VCaP (cell line): ENCODE measurements around the gene PCGF2.

Source experiments
- H3K27ac ChIP-seq: fragments of 450-650 bp; 2 replicates; pipeline ENCODE4 v1.5.1; 2017
- TF ChIP-seq, protein P1 (sequence below): fragments of 450-650 bp; conservative IDR thresholded peaks from 2 replicates; pipeline ENCODE4 v1.5.1; 2017; ENCODE audit warnings: mild to moderate bottlenecking, moderate library complexity

Gene PCGF2

DNA sequence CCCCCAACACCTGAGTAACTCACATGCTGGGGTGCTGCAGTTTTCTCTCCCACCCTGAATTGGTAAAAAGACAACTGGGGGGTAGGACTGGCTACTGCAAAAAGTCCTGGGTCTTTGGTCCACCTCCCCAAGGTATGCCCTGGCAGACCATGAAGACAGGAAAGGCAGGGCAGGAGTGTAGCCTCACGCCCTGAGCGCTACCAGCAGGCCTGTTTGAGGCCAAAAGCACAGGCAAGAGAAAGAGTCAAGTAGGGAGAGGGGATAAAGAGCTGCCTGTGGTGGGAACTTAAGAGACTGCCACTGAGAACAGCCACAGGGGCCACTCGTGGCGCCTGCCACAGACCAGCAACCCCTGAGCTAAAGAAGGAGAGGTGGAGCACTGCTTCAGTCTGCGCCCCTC is 18.2 kb upstream of the PCGF2 start:
- no peak overlapping the region for H3K27ac ChIP-seq
- TF ChIP-seq, protein P1, sequence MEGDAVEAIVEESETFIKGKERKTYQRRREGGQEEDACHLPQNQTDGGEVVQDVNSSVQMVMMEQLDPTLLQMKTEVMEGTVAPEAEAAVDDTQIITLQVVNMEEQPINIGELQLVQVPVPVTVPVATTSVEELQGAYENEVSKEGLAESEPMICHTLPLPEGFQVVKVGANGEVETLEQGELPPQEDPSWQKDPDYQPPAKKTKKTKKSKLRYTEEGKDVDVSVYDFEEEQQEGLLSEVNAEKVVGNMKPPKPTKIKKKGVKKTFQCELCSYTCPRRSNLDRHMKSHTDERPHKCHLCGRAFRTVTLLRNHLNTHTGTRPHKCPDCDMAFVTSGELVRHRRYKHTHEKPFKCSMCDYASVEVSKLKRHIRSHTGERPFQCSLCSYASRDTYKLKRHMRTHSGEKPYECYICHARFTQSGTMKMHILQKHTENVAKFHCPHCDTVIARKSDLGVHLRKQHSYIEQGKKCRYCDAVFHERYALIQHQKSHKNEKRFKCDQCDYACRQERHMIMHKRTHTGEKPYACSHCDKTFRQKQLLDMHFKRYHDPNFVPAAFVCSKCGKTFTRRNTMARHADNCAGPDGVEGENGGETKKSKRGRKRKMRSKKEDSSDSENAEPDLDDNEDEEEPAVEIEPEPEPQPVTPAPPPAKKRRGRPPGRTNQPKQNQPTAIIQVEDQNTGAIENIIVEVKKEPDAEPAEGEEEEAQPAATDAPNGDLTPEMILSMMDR = no peak

DNA sequence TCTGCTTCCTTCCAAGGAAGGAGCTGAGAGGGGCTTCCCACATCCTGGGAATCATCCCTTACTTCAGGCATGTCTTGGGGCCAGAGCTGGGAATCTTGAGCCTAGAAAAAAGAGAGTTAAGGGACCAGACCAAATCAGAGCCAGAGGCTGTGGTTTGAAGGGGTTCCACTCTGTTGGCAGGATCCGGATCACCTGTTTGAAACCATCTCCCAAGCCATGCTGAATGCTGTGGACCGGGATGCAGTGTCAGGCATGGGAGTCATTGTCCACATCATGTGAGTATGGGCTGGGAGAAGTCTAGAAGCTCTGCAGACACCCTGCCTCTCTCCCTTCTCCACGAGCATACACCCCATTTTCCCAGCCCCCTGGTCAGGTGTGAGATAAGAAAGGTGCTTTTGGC is 14.1 kb upstream of the PCGF2 start:
- TF ChIP-seq, protein P1 = no peak
- no peak overlapping the region for H3K27ac ChIP-seq

DNA sequence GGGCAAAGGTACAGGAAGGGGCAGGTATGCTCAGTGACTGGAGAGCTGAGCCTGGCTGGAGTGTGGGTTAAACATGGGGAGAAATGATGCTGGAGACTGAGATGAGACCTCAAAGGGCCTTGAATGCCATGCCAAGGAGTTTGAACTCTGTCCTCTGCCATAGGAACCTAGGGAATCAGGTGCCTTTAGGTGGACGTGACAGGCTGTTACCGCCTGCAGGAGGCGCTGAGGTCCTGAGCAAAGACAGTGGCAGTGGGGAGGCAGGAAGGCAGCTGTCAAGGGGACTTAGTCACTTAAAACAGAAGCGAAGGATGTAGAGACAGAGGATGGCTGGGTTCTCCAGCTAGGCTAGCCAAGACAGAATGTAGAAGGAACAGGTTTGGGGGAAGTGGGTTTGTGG is 13.5 kb upstream of the PCGF2 start:
- H3K27ac ChIP-seq = no peak overlapping the region
- TF ChIP-seq, protein P1 = peak; percentile 42

DNA sequence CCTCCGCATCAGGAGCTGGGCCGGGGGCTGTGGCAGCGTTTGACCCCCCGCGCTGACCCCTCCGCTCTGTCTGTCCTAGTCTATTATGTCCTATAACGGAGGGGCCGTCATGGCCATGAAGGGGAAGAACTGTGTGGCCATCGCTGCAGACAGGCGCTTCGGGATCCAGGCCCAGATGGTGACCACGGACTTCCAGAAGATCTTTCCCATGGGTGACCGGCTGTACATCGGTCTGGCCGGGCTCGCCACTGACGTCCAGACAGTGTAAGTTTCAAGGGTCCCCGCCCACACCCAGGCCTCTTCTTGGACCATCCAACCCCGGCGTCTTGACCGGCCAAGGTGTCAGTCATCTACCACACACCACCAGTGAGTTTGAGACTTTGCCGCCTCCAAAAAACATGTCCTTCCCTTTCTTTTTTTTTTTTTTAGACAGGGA is 5.0 kb upstream of the PCGF2 start:
- TF ChIP-seq, protein P1 = no peak
- peak overlapping the region; percentile 92 for H3K27ac ChIP-seq

DNA sequence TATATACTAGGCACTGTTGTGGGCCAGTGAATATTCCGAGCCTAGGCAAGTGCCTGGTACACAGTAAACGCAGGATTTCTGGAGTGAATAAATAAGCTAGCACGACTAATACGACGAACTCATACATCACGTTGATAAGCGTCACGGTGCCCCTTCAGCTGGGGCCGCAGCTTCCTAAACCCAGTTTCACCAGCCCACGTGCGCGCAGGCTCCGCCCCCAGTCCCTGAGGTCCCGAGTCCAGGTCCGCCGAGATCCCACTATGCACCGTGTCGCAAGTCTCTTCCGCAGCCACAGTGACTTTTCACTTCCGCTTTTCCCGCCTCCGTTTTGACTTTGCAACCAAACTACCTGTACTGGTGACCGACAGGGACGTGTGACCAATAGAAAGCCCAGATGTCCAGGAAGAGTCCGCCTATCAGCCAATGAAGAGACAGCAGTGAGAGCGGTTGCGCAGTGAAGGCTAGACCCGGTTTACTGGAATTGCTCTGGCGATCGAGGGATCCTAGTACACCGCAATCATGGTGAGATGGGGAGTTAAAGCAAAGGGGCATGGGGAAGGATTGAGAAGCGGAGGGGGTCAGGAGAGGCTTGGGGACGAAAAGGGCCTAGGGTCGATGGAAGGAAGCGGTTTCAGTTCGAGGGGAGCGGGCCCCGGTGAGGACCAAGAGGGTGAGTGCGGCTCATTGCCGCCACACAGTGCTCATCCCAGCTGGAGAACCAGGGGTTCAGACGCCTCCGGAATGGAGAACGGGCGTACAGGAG is 4.4 kb upstream of the PCGF2 start, which contains the start of gene PSMB3:
Gene PSMB3, plus strand, starts transcription at position 434 of the 763 bp plus-strand sequence. Its CDS starts 86 bp downstream, at position 520.
- peak within 1 kb of the TSS; percentile 92 for H3K27ac ChIP-seq
- TF ChIP-seq, protein P1 = no peak

DNA sequence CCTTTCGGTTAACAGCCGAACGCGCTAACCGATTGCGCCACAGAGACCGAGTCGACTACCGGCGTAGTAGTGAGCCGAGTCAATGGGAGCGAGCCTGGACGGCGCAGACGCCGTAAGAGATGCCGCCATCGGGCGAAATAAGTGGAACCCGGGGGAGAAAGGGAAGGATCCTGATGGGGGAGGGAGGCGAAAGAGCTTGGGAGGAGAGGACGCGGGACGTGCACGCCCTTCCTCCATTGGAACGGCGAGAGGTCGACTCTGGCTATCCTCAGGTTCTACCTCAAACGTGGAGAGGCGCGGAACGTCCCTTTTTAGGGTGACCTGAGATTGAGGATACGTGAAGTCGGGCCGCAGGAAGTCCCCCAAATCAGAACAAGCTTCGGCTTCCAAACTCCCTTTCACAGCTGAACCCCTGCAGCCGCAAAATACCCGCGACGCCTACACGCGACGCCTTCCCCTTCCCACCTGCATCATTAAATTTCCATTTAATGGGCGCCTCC is 3.7 kb upstream of the PCGF2 start:
- TF ChIP-seq, protein P1 = no peak
- peak overlapping the region; percentile 92 for H3K27ac ChIP-seq

DNA sequence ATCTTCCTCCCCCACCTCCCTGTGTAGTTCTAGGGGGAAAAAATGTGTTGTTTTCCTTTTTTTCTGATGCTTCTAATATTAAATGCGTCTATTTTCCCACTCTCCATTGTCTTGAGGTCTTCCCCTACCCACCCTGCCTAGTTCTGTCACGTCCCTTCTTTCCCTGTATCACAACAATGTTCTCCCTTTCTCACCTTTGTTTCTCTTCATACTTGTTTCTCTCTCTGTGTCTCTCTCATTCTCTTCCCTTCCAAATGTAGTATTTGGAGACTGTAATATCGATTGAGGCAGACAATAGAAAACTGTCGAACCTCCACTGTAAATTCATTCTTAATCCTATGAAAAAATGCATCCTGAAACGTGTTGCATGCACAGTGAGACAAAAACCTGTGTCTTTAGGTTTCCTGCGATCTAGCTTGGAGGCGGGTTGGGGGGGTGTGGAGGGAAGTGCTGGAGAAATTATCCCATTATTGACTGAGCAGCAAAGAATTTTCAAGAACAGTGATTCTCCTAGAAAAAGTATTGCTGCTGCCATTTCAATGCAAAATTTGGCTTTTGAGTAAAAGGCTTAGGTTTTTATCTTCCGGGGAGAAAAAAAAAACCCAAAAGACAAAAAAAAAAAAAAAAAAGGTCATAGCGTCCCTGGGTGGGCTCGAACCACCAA is 3.1 kb upstream of the PCGF2 start:
- H3K27ac ChIP-seq = peak overlapping the region; percentile 92
- TF ChIP-seq, protein P1 = no peak
